ENCODE measurements around the gene ZXDC.

Gene ZXDC

GRCh38 chr3:126494204-126494969, 18.7 kb upstream of the ZXDC start:
- DNase-seq: no peak
- in situ Hi-C loops (cut with HindIII; ENCODE audit: low pct_ligation_motif_present, low pct_unique_long_range_greater_than_20kb, low sequenced_read_pairs): no loop called here

- in situ Hi-C loops (cut with HindIII; ENCODE audit: low pct_ligation_motif_present, low pct_unique_long_range_greater_than_20kb, low sequenced_read_pairs): no loop called here
- no peak for DNase-seq
Observed at GRCh38 chr3:126493739-126494138, 18.0 kb upstream of the ZXDC start.

- no peak for DNase-seq
- in situ Hi-C loops (cut with HindIII; ENCODE audit: low pct_ligation_motif_present, low pct_unique_long_range_greater_than_20kb, low sequenced_read_pairs): no loop called here
Observed at GRCh38 chr3:126493051-126493450, 17.4 kb upstream of the ZXDC start.

- no peak for DNase-seq
- in situ Hi-C loops (cut with HindIII; ENCODE audit: low pct_ligation_motif_present, low pct_unique_long_range_greater_than_20kb, low sequenced_read_pairs): no loop called here
Observed at GRCh38 chr3:126491221-126492013, 15.7 kb upstream of the ZXDC start.

GRCh38 chr3:126490619-126491018, 14.9 kb upstream of the ZXDC start:
- DNase-seq: no peak

GRCh38 chr3:126488886-126489569, 13.3 kb upstream of the ZXDC start:
- no peak for DNase-seq
- in situ Hi-C loops (cut with HindIII; ENCODE audit: low pct_ligation_motif_present, low pct_unique_long_range_greater_than_20kb, low sequenced_read_pairs): no loop called here

More at GRCh38 chr3:126490619-126491018, 14.9 kb upstream of the ZXDC start:
- in situ Hi-C loops (cut with HindIII; ENCODE audit: low pct_ligation_motif_present, low pct_unique_long_range_greater_than_20kb, low sequenced_read_pairs): no loop called here

- in situ Hi-C loops (cut with HindIII; ENCODE audit: low pct_ligation_motif_present, low pct_unique_long_range_greater_than_20kb, low sequenced_read_pairs): no loop called here
- no peak for DNase-seq
Observed at GRCh38 chr3:126488185-126488584, 12.5 kb upstream of the ZXDC start.

- DNase-seq: no peak
- in situ Hi-C loops (cut with HindIII; ENCODE audit: low pct_ligation_motif_present, low pct_unique_long_range_greater_than_20kb, low sequenced_read_pairs): no loop called here
Observed at GRCh38 chr3:126487151-126487771, 11.6 kb upstream of the ZXDC start.

GRCh38 chr3:126486360-126486847, 10.7 kb upstream of the ZXDC start:
- in situ Hi-C loops (cut with HindIII; ENCODE audit: low pct_ligation_motif_present, low pct_unique_long_range_greater_than_20kb, low sequenced_read_pairs): no loop called here
- no peak for DNase-seq

GRCh38 chr3:126485956-126486355, 10.3 kb upstream of the ZXDC start:
- in situ Hi-C loops (cut with HindIII; ENCODE audit: low pct_ligation_motif_present, low pct_unique_long_range_greater_than_20kb, low sequenced_read_pairs): no loop called here
- DNase-seq: no peak

GRCh38 chr3:126485176-126485897, 9.6 kb upstream of the ZXDC start:
- in situ Hi-C loops (cut with HindIII; ENCODE audit: low pct_ligation_motif_present, low pct_unique_long_range_greater_than_20kb, low sequenced_read_pairs): no loop called here
- no peak for DNase-seq

GRCh38 chr3:126484662-126485061, 9.0 kb upstream of the ZXDC start:
- no peak for DNase-seq
- in situ Hi-C loops (cut with HindIII; ENCODE audit: low pct_ligation_motif_present, low pct_unique_long_range_greater_than_20kb, low sequenced_read_pairs): no loop called here

- in situ Hi-C loops (cut with HindIII; ENCODE audit: low pct_ligation_motif_present, low pct_unique_long_range_greater_than_20kb, low sequenced_read_pairs): no loop called here
- DNase-seq: no peak
Observed at GRCh38 chr3:126484148-126484547, 8.5 kb upstream of the ZXDC start.

- in situ Hi-C loops (cut with HindIII; ENCODE audit: low pct_ligation_motif_present, low pct_unique_long_range_greater_than_20kb, low sequenced_read_pairs): no loop called here
- no peak for DNase-seq
Observed at GRCh38 chr3:126483321-126483761, 7.7 kb upstream of the ZXDC start.

- no peak for DNase-seq
- in situ Hi-C loops (cut with HindIII; ENCODE audit: low pct_ligation_motif_present, low pct_unique_long_range_greater_than_20kb, low sequenced_read_pairs): no loop called here
Observed at GRCh38 chr3:126482503-126483255, 7.0 kb upstream of the ZXDC start.

GRCh38 chr3:126481808-126482502, 6.3 kb upstream of the ZXDC start:
- no peak for DNase-seq
- in situ Hi-C loops (cut with HindIII; ENCODE audit: low pct_ligation_motif_present, low pct_unique_long_range_greater_than_20kb, low sequenced_read_pairs): no loop called here

GRCh38 chr3:126480861-126481260, 5.2 kb upstream of the ZXDC start:
- in situ Hi-C loops (cut with HindIII; ENCODE audit: low pct_ligation_motif_present, low pct_unique_long_range_greater_than_20kb, low sequenced_read_pairs): no loop called here
- DNase-seq: no peak

Measured in ACHN (cell line).